GM18508 (cell line): ENCODE measurements around the gene UBA52.
A peak's percentile ranks its signal among the peaks of the same experiment; 100 is the strongest.
"Not testable (repeated sequence)": the region's sequence is repeated elsewhere in the genome, so short reads cannot be mapped to it uniquely, and the experiment has no call there.

ENCODE experiments used
- ATAC-seq: cut with Tn5 transposase; IDR thresholded peaks from one replicate; pipeline ENCODE4 v1.9.1; 2021; ENCODE audit warnings: moderate number of reproducible peaks; ENCODE audit not compliant: insufficient read depth, unreplicated experiment

Gene UBA52

GRCh38 chr19:18571564-18572344 is at the start of gene UBA52:
Gene UBA52, plus strand, starts transcription at chr19:18571857. Its CDS starts 1,444 bp downstream, at chr19:18573301.
- ATAC-seq = peak; percentile 59

DNA sequence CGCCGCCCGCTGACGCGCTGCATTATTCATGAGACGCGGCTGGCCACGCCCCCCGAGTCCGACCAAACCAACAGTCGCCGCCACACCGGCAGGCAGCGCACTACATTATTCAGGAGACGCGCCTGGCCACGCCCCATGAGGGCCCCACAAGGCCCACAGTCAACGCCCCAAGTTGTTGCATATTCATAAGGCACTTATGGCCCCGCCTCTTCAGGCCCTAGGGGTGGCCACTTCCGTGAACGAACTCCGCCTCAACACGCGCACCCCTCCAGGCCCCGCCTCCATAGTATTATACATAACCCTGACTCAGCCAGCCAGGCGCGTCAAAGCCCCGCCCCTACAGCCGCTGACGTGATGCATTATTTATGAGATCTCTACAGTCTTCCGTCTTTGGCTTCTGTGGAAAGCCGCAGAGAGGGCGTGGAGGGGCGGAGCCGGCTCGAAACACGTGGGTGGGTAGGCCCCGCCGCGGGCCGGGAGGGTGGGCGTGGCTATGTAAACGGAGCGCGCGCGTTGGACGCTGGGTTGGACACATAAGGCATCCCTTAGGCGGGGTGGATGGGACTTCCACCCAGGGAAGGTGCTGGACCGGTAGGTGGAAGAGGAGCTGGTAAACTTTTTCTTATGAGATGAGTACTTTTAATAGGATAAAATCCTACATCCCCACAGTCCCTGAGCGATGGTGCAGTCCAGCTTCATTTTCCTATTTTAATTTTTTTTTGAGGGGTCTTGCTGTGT is 49.4 kb upstream of the UBA52 start:
- ATAC-seq = peak; percentile 71

- not testable (repeated sequence) for ATAC-seq
Measured at GRCh38 chr19:18522862-18523440, 48.7 kb upstream of the UBA52 start.

- ATAC-seq = no peak
Measured at GRCh38 chr19:18523841-18524240, 47.8 kb upstream of the UBA52 start.

DNA sequence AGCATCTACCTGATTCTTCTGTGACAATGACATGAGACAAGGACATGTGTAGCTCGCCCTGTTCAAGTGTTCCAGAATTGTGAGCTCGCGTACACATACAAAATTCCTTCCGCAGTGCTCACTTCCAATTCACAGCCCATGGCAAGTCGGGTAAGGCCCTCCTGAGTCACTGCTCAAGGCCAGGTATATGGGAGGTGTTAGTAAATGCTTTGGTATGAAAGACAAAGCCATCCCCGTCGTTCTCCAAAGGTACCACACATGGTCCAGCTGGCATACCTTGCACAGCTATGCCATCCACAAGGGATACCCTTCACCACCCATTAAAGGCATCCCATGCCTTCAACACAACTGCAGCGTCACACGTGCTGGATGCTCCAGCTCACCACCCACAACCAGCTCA is 45.3 kb upstream of the UBA52 start:
- no peak for ATAC-seq

DNA sequence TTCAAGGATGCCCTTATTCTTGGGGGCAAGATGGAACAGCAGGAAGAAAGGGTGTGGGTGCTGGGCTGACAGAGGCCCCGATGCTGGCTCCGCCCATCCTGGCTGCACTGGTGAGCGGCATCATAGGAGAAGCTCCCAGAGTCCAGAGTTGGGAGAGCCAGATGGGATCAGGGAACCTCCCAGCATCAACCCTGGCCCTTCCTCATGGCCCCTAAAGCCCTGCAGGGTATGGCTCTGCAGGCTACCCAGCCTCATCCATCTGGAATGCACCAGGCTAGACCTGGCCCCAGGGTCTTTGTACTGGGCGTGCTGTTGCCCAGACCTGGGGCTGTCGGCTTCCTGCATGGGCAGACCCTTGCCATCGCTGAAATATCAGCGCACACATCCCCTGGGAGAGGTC is 41.9 kb upstream of the UBA52 start:
- no peak for ATAC-seq

GRCh38 chr19:18531485-18531884 is 40.2 kb upstream of the UBA52 start:
- no peak for ATAC-seq

- ATAC-seq = no peak
Measured at GRCh38 chr19:18532168-18532890, 39.3 kb upstream of the UBA52 start.

DNA sequence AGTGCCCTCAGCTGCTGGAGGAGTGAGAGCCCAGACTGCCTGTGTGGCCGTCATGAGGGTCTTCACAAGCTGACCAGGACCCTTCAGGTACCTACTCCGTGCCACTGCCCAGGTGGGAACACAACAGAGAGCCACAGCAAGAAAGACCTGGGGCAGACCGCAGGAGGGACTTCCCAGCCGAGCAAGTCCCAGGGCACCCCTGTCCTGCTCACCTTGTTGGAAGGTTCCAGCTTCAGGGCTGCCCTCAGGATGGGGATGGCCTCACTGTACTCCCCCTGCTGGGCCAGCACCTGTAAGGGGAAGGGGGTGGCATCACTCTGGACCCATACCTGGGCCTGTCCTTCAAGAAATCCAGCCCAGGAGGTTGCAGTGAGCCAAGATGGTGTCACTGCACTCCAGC is 38.6 kb upstream of the UBA52 start:
- ATAC-seq = no peak

- no peak for ATAC-seq
Measured at GRCh38 chr19:18536475-18536874, 35.2 kb upstream of the UBA52 start.

GRCh38 chr19:18537431-18537830 is 34.2 kb upstream of the UBA52 start:
- ATAC-seq = no peak

- ATAC-seq = no peak
Measured at GRCh38 chr19:18538115-18538514, 33.5 kb upstream of the UBA52 start.

DNA sequence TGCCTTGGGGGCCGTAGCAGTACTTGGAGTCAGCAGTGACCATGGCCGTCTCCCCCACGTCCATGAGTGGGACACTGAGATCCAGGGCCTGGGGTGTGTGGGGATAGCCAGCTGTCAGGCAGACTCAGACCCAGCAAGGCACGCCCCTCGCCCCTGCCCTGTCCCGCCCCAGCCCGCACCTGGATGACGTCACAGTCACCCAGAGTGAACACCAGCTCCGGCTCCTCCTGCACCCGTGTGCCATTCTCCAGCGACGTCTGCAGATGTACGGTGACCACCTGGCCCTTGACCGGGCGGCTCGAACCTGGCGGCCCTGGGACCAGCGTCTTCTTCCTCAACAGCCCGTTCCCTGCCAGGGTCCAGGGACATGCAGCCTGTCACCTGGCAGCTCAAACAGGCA is 32.3 kb upstream of the UBA52 start:
- no peak for ATAC-seq

DNA sequence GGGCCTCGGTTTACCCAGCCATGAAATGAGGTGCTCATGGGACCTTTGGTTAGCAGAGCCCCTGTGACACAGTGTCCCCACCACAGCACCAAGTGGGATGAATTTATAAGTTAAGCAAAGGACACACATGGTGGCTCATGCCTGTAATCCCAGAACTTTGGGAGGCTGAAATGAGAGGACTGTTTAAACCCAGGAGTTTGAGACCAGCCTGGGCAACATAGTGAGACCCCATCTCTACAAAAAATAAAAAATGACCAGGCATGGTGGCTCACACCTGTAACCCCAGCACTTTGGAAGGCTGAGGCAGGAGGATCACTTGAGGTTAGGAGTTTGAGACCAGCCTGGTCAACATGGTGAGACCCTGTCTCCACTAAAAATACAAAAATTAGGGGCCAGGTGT is 31.5 kb upstream of the UBA52 start:
- ATAC-seq = not testable (repeated sequence)

GRCh38 chr19:18541258-18541991 is 30.2 kb upstream of the UBA52 start:
- ATAC-seq = no peak

DNA sequence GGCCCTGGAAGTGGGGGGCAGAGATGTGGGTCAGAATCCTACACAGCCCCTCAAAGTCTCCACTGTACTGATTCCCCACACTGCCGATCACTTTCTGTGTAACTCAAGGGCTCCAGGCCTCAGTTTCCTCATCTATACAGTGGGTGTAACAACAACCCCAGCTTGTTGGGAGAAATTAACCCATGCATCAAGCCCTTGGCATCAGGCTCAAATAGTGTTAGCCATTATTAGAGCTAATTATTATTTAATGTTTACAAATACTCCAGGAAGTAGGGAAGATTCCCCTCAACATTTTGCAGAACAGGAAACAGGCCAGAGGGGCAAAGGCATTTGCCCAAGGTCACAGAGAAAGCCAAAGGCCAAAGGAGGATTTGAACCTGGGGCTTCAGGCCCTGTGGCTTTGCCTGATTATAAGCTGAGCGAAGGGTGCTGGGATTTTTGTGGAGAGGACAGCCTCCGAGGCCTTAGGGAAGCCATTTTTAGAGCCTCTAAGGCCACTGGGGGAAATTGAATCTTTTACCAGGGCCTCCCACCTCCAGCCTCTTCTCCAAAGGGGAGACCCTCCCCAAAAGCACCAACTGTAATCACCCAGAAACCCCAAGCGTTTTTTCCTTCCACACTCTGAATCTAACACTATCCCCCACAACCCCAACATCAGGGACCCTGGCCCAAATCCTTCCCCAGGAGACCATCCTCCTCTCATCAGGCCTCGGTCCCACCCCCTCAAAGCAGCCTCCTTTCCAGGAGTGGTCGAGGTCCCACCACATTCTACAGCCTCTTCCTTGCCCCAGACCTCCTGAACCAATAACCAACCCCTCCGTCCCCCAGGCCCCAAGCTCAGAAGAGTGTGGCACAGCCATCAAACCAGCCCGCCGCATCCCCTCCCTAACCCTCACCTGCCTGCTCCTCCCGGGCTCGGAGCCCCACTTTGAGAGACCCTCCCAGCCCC is 29.4 kb upstream of the UBA52 start:
- ATAC-seq = no peak

- ATAC-seq = peak; percentile 52
Measured at GRCh38 chr19:18542941-18543813, 28.5 kb upstream of the UBA52 start, which contains the start of gene FKBP8. Gene FKBP8, minus strand, starts transcription at chr19:18543573. Its CDS starts 1,603 bp downstream, at chr19:18541970.
